HepG2 (cell line): ENCODE measurements around the gene NUDT9. TPM values are rescaled to one million over a fixed set of nuclear protein-coding genes. Genes with fewer than 3 reads are reported as not detected.
A peak's percentile ranks its signal among the peaks of the same experiment; 100 is the strongest.

Experiments
- KMT2A ChIP-seq: sonication (generic); formaldehyde crosslinking; IDR thresholded peaks from 2 replicates; pipeline ENCODE4 v1.4.0; 2020; ENCODE audit warnings: missing genetic modification reagents
- KMT2B ChIP-seq: IDR thresholded peaks from 2 replicates; pipeline ENCODE4 v1.6.1; 2016; ENCODE audit warnings: missing genetic modification reagents, missing compliant biosample characterization
- PRMT3 ChIP-seq: sonication (generic); formaldehyde crosslinking; IDR thresholded peaks from 2 replicates; pipeline ENCODE4 v1.8.1; 2022; ENCODE audit warnings: low read depth, mild to moderate bottlenecking, moderate library complexity, missing genetic modification reagents, borderline replicate concordance
- SIN3A ChIP-seq: IDR thresholded peaks from 2 replicates; pipeline ENCODE4 v1.6.1; 2011; ENCODE audit warnings: low read depth, mild to moderate bottlenecking, control low read depth, low read length, borderline replicate concordance
- ZBTB1 ChIP-seq: sonication (generic); formaldehyde crosslinking; IDR thresholded peaks from 2 replicates; pipeline ENCODE4 v1.4.0; 2020; ENCODE audit warnings: missing genetic modification reagents, borderline replicate concordance
- ZMYM2 ChIP-seq: sonication (generic); formaldehyde crosslinking; IDR thresholded peaks from 2 replicates; pipeline ENCODE4 v1.8.0; 2022; ENCODE audit warnings: mild to moderate bottlenecking, missing genetic modification reagents
- ZNF138 ChIP-seq: sonication (generic); formaldehyde crosslinking; IDR thresholded peaks from 2 replicates; pipeline ENCODE4 v1.5.0; 2020; ENCODE audit warnings: mild to moderate bottlenecking, low read depth, missing genetic modification reagents
- ZNF329 ChIP-seq: sonication (generic); formaldehyde crosslinking; IDR thresholded peaks from 2 replicates; pipeline ENCODE4 v1.9.0; 2021; ENCODE audit warnings: low read depth, mild to moderate bottlenecking, missing genetic modification reagents
- polyA plus RNA-seq, 8 experiments: library from polyadenylated mRNA; depleted of rRNA in 3 of 8; stranded (reverse) in 7 of 8; unstranded in 1 of 8; fragments of >200 nt; fragmentation: Illumina TruSeq in 4 of 8; extraction: Trizol in 4 of 8; gene quantifications; 2 replicates each; pipeline versions ENCODE4 v1.2.1 to v1.2.3, GENCODE V29; 2011 to 2016; ENCODE audit warnings: low read depth in 4 of 8, missing spikeins in 1 of 8, mixed read lengths in 1 of 8; ENCODE audit not compliant: insufficient read depth in 1 of 8
- total RNA-seq, 5 experiments: library from RNA; depleted of rRNA; stranded (reverse); fragments of >200 nt; fragmentation: Illumina TruSeq; extraction: Trizol; gene quantifications; 2 replicates each; pipeline ENCODE4 v1.2.3, GENCODE V29; 2016; ENCODE audit warnings: low read depth in 1 of 5
- TF ChIP-seq, protein P1 (sequence below): sonication (generic); formaldehyde crosslinking; IDR thresholded peaks from 2 replicates; pipeline ENCODE4 v1.5.0; 2020; ENCODE audit warnings: mild to moderate bottlenecking, missing genetic modification reagents, borderline replicate concordance
- TF ChIP-seq, protein P2 (sequence below): sonication (generic); formaldehyde crosslinking; IDR thresholded peaks from 2 replicates; pipeline ENCODE4 v1.4.0; 2020; ENCODE audit warnings: missing genetic modification reagents
- TF ChIP-seq, protein P3 (sequence below): IDR thresholded peaks from 2 replicates; pipeline ENCODE4 v1.6.1; 2016; ENCODE audit warnings: low read depth
- TF ChIP-seq, protein P4 (sequence below): sonication (generic); formaldehyde crosslinking; IDR thresholded peaks from 2 replicates; pipeline ENCODE4 v1.4.0; 2020; ENCODE audit warnings: missing genetic modification reagents, borderline replicate concordance
- TF ChIP-seq, protein P5 (sequence below): sonication (generic); formaldehyde crosslinking; IDR thresholded peaks from 2 replicates; pipeline ENCODE4 v1.4.0; 2020; ENCODE audit warnings: missing genetic modification reagents, borderline replicate concordance
- TF ChIP-seq, protein P6 (sequence below): sonication (generic); formaldehyde crosslinking; IDR thresholded peaks from 2 replicates; pipeline ENCODE4 v1.4.0; 2020; ENCODE audit warnings: missing genetic modification reagents

Gene NUDT9
- total and polyA plus RNA-seq, 2 of the 13 experiments (the other 11 are each of a cell fraction or from before 2014, with no cell fraction given), result 10.4 to 12.3 TPM

DNA sequence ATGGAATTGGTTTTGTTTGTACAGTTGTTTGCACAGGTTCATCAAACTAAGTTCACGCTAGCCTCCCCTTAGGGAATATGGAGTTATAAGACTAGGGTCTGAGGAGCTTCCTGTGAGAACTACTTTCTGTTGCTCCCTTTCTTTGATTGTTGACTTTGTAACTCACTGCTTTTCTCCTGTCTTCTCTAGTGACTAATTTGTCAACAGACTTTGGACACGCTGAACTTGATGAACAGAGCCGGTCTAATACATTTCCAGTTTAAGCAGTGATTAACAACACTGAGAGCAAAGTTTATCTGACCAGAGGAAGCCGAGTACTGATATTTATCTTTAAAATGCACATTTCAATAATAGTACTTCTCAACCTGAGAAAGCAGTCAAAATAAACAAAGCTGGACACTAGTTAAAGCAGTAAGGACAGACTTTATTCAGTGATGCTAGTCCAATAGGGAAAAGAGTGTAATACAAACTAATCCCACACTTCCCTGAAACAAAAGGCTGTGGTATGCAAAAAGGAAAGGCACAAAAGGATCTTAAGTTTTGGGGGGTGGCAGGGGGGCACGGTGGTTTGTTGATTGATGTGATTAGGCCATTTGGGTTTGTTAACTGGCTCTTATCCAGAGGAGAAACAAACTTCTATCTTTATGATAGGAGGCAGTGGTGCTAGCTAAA is 2.7 kb upstream of the NUDT9 start (continued):
- TF ChIP-seq, protein P1, sequence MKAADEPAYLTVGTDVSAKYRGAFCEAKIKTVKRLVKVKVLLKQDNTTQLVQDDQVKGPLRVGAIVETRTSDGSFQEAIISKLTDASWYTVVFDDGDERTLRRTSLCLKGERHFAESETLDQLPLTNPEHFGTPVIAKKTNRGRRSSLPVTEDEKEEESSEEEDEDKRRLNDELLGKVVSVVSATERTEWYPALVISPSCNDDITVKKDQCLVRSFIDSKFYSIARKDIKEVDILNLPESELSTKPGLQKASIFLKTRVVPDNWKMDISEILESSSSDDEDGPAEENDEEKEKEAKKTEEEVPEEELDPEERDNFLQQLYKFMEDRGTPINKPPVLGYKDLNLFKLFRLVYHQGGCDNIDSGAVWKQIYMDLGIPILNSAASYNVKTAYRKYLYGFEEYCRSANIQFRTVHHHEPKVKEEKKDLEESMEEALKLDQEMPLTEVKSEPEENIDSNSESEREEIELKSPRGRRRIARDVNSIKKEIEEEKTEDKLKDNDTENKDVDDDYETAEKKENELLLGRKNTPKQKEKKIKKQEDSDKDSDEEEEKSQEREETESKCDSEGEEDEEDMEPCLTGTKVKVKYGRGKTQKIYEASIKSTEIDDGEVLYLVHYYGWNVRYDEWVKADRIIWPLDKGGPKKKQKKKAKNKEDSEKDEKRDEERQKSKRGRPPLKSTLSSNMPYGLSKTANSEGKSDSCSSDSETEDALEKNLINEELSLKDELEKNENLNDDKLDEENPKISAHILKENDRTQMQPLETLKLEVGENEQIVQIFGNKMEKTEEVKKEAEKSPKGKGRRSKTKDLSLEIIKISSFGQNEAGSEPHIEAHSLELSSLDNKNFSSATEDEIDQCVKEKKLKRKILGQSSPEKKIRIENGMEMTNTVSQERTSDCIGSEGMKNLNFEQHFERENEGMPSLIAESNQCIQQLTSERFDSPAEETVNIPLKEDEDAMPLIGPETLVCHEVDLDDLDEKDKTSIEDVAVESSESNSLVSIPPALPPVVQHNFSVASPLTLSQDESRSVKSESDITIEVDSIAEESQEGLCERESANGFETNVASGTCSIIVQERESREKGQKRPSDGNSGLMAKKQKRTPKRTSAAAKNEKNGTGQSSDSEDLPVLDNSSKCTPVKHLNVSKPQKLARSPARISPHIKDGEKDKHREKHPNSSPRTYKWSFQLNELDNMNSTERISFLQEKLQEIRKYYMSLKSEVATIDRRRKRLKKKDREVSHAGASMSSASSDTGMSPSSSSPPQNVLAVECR (CRISPR knock-in tag), result no peak
- TF ChIP-seq, protein P2, sequence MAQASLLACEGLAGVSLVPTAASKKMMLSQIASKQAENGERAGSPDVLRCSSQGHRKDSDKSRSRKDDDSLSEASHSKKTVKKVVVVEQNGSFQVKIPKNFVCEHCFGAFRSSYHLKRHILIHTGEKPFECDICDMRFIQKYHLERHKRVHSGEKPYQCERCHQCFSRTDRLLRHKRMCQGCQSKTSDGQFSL (CRISPR knock-in tag), result no peak
- TF ChIP-seq KMT2A (CRISPR knock-in tag) (no peak), ZNF329 (CRISPR knock-in tag) (no peak), ZMYM2 (CRISPR knock-in tag) (0 out of 2 replicates have a peak, but pooled peaks have one; percentile 49), SIN3A (no peak), ZNF138 (CRISPR knock-in tag) (no peak), PRMT3 (CRISPR knock-in tag) (no peak), ZBTB1 (CRISPR knock-in tag) (no peak), KMT2B (CRISPR knock-in tag) (no peak)
- TF ChIP-seq, protein P3, sequence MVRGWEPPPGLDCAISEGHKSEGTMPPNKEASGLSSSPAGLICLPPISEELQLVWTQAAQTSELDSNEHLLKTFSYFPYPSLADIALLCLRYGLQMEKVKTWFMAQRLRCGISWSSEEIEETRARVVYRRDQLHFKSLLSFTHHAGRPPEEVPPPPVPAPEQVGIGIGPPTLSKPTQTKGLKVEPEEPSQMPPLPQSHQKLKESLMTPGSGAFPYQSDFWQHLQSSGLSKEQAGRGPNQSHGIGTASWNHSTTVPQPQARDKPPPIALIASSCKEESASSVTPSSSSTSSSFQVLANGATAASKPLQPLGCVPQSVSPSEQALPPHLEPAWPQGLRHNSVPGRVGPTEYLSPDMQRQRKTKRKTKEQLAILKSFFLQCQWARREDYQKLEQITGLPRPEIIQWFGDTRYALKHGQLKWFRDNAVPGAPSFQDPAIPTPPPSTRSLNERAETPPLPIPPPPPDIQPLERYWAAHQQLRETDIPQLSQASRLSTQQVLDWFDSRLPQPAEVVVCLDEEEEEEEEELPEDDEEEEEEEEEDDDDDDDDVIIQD (CRISPR knock-in tag), result peak; percentile 61; the same call in 1 of the 2 replicates
- TF ChIP-seq, protein P4, sequence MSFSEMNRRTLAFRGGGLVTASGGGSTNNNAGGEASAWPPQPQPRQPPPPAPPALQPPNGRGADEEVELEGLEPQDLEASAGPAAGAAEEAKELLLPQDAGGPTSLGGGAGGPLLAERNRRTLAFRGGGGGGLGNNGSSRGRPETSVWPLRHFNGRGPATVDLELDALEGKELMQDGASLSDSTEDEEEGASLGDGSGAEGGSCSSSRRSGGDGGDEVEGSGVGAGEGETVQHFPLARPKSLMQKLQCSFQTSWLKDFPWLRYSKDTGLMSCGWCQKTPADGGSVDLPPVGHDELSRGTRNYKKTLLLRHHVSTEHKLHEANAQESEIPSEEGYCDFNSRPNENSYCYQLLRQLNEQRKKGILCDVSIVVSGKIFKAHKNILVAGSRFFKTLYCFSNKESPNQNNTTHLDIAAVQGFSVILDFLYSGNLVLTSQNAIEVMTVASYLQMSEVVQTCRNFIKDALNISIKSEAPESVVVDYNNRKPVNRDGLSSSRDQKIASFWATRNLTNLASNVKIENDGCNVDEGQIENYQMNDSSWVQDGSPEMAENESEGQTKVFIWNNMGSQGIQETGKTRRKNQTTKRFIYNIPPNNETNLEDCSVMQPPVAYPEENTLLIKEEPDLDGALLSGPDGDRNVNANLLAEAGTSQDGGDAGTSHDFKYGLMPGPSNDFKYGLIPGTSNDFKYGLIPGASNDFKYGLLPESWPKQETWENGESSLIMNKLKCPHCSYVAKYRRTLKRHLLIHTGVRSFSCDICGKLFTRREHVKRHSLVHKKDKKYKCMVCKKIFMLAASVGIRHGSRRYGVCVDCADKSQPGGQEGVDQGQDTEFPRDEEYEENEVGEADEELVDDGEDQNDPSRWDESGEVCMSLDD, result no peak
- TF ChIP-seq, protein P5, sequence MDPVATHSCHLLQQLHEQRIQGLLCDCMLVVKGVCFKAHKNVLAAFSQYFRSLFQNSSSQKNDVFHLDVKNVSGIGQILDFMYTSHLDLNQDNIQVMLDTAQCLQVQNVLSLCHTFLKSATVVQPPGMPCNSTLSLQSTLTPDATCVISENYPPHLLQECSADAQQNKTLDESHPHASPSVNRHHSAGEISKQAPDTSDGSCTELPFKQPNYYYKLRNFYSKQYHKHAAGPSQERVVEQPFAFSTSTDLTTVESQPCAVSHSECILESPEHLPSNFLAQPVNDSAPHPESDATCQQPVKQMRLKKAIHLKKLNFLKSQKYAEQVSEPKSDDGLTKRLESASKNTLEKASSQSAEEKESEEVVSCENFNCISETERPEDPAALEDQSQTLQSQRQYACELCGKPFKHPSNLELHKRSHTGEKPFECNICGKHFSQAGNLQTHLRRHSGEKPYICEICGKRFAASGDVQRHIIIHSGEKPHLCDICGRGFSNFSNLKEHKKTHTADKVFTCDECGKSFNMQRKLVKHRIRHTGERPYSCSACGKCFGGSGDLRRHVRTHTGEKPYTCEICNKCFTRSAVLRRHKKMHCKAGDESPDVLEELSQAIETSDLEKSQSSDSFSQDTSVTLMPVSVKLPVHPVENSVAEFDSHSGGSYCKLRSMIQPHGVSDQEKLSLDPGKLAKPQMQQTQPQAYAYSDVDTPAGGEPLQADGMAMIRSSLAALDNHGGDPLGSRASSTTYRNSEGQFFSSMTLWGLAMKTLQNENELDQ (CRISPR knock-in tag), result no peak
- TF ChIP-seq, protein P6, sequence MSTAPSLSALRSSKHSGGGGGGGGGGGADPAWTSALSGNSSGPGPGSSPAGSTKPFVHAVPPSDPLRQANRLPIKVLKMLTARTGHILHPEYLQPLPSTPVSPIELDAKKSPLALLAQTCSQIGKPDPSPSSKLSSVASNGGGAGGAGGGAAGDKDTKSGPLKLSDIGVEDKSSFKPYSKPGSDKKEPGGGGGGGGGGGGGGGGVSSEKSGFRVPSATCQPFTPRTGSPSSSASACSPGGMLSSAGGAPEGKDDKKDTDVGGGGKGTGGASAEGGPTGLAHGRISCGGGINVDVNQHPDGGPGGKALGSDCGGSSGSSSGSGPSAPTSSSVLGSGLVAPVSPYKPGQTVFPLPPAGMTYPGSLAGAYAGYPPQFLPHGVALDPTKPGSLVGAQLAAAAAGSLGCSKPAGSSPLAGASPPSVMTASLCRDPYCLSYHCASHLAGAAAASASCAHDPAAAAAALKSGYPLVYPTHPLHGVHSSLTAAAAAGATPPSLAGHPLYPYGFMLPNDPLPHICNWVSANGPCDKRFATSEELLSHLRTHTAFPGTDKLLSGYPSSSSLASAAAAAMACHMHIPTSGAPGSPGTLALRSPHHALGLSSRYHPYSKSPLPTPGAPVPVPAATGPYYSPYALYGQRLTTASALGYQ (CRISPR knock-in tag), result peak; percentile 82
